Measurements from ENCODE around the gene SYNPO2.

DNA sequence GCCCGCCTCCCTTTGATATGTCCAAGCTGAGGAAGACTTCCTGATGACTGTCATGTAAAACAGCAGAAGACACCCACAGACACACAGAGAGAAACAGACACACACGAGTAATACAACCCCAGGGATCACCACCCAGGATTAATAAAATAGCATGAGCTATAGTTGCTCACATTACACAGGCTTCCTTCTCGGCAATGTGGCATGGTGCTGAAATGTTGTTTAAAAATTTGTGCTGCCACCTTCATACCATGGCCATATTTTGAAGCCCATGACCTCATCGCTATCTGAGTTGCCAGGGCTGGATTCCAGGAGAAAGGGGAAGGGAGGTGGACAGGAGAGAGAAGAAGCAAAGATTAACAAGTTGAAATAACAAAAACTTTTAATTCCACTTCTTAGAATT, 111.7 kb downstream of the SYNPO2 start:
- TF ChIP-seq, protein P1, sequence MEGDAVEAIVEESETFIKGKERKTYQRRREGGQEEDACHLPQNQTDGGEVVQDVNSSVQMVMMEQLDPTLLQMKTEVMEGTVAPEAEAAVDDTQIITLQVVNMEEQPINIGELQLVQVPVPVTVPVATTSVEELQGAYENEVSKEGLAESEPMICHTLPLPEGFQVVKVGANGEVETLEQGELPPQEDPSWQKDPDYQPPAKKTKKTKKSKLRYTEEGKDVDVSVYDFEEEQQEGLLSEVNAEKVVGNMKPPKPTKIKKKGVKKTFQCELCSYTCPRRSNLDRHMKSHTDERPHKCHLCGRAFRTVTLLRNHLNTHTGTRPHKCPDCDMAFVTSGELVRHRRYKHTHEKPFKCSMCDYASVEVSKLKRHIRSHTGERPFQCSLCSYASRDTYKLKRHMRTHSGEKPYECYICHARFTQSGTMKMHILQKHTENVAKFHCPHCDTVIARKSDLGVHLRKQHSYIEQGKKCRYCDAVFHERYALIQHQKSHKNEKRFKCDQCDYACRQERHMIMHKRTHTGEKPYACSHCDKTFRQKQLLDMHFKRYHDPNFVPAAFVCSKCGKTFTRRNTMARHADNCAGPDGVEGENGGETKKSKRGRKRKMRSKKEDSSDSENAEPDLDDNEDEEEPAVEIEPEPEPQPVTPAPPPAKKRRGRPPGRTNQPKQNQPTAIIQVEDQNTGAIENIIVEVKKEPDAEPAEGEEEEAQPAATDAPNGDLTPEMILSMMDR (IDR thresholded peaks at IDR 0.05), result no peak
- TF ChIP-seq POLR2A (IDR thresholded peaks at IDR 0.05), result no peak

Measured in testis (tissue), 2 donors.